Naive thymus-derived CD8-positive, alpha-beta T cell (primary cell): ENCODE results near the gene ZNF598. TPM values are rescaled to one million over a fixed set of nuclear protein-coding genes. Genes with fewer than 3 reads are reported as not detected.
A peak's percentile ranks its signal among the peaks of the same experiment; 100 is the strongest.

ENCODE experiments used
- ATAC-seq, 2 donors: fragments of 150-1000 bp; cut with Tn5 transposase in 1 of 2; sonication (Bioruptor Pico), chemical (Tn5 transposase) in 1 of 2; 1 replicate in 1 of 2; 2 replicates in 1 of 2; pipeline ENCODE4 v1.10.0; 2021; ENCODE audit warnings: mild to moderate bottlenecking in 2 of 2, moderate library complexity in 2 of 2
- POLR2A ChIA-PET: fragments of 350-600 bp; sonication (Branson Sonifier 250); formaldehyde crosslinking; loops from one replicate; lab custom pipeline; 2021; ENCODE audit warnings: antibody characterized with exemption; lab: Charles Lee
- DNase-seq, 10 donors: peaks; one replicate each; pipeline versions ENCODE4 v3.0.0 to v3.0.0-alpha.2; 2020 to 2022
- H3K27ac Mint-ChIP-seq, 10 donors: one replicate each; pipeline ENCODE4 v1.8.0; 2020 to 2022; ENCODE audit warnings: mild to moderate bottlenecking in 10 of 10, mixed read lengths in 10 of 10, moderate library complexity in 4 of 10, inconsistent platforms in 1 of 10
- H3K27me3 Mint-ChIP-seq, 5 donors: one replicate each; pipeline ENCODE4 v1.8.0; 2021 to 2022; ENCODE audit warnings: mixed read lengths in 5 of 5
- H3K36me3 Mint-ChIP-seq, 3 donors: one replicate each; pipeline ENCODE4 v1.8.0; 2020 to 2022; ENCODE audit warnings: mixed read lengths in 3 of 3, mild to moderate bottlenecking in 2 of 3, inconsistent platforms in 1 of 3
- H3K4me1 Mint-ChIP-seq, 4 donors: one replicate each; pipeline ENCODE4 v1.8.0; 2021 to 2022; ENCODE audit warnings: mixed read lengths in 4 of 4
- H3K4me3 Mint-ChIP-seq, 10 donors: one replicate each; pipeline ENCODE4 v1.8.0; 2020 to 2022; ENCODE audit warnings: mild to moderate bottlenecking in 10 of 10, mixed read lengths in 10 of 10, moderate library complexity in 6 of 10, inconsistent platforms in 1 of 10
- H3K9me3 Mint-ChIP-seq, 9 donors: one replicate each; pipeline ENCODE4 v1.8.0; 2020 to 2022; ENCODE audit warnings: mixed read lengths in 9 of 9, mild to moderate bottlenecking in 3 of 9, inconsistent platforms in 1 of 9, moderate library complexity in 1 of 9
- polyA plus RNA-seq, 3 donors: library from polyadenylated mRNA; unstranded; fragments of 300-500 nt; fragmentation: Illumina TruSeq; gene quantifications; one replicate each; pipeline ENCODE4 v1.2.3, GENCODE V29; 2021
- total RNA-seq, 8 experiments: library from RNA in 2 of 8; stranded (reverse) in 2 of 8; gene quantifications; one replicate each; pipeline ENCODE4 v1.2.3 and lab custom pipeline; 2021 to 2026

Gene ZNF598
- total and polyA plus RNA-seq, 5 experiments from 2014 or later = 3.4 to 66.2 (median 10.0) TPM

GRCh38 chr16:1991588-1991947 is 18.1 kb downstream of the ZNF598 start:
- no peak for ATAC-seq
- Mint-ChIP-seq H3K27ac (peak overlapping the region in 9 of 10 donors; percentile 24 to 86 (median 77)), H3K4me1 (peaks cover 9 to 27% (median 18%) of the 10 kb centered on the region in 4 donors), H3K27me3 (peaks cover 2 to 30% (median 11%) of the 10 kb centered on the region in 5 donors), H3K9me3 (no peaks in the 10 kb centered on the region), H3K36me3 (peaks cover 0 to 8% (median 4%) of the 10 kb centered on the region in 3 donors), H3K4me3 (peak overlapping the region; percentile 68 to 84 (median 78))
- POLR2A ChIA-PET = interaction anchor here (1.0 to 5.9 kb wide), 10 partner anchors 17 to 541 kb away, joined by 3 to 47 read pairs (median 4); partner anchors contain the start of genes MSRB1, NTHL1, PKD1 and RNF151
- no peak for DNase-seq

GRCh38 chr16:1991135-1991551 is 18.5 kb downstream of the ZNF598 start:
- peak overlapping the region; percentile 68 to 84 (median 78) for H3K4me3 Mint-ChIP-seq
- DNase-seq (peak in 4 of 10 donors; percentile 40 to 51 (median 45)), ATAC-seq (peak; percentile 29 to 35)
- H3K36me3 Mint-ChIP-seq = peaks cover 0 to 13% (median 7%) of the 10 kb centered on the region in 3 donors
- no peaks in the 10 kb centered on the region for H3K9me3 Mint-ChIP-seq
- POLR2A ChIA-PET = interaction anchor here (1.0 to 5.9 kb wide), 10 partner anchors 17 to 541 kb away, joined by 3 to 47 read pairs (median 4); partner anchors contain the start of genes MSRB1, NTHL1, PKD1 and RNF151
- peaks cover 9 to 27% (median 18%) of the 10 kb centered on the region in 4 donors for H3K4me1 Mint-ChIP-seq
- peaks cover 2 to 30% (median 13%) of the 10 kb centered on the region in 5 donors for H3K27me3 Mint-ChIP-seq
- H3K27ac Mint-ChIP-seq = peak overlapping the region in 8 of 10 donors; percentile 22 to 86 (median 78)

GRCh38 chr16:1990351-1991134 is 19.1 kb downstream of the ZNF598 start:
- ATAC-seq (no peak), DNase-seq (peak in 1 of 10 donors; percentile 19)
- Mint-ChIP-seq H3K36me3 (peaks cover 0 to 18% (median 7%) of the 10 kb centered on the region in 3 donors), H3K9me3 (no peaks in the 10 kb centered on the region), H3K27ac (peak overlapping the region in 8 of 10 donors; percentile 13 to 86 (median 78)), H3K4me3 (peak overlapping the region; percentile 68 to 84 (median 78)), H3K4me1 (peaks cover 7 to 27% (median 18%) of the 10 kb centered on the region in 4 donors), H3K27me3 (peaks cover 2 to 30% (median 13%) of the 10 kb centered on the region in 5 donors)
- POLR2A ChIA-PET = interaction anchor here (1.0 to 5.9 kb wide), 6 partner anchors 18 to 542 kb away, joined by 3 to 47 read pairs (median 8); partner anchors contain the start of genes RNF151, RPS2, TBL3 and TRAF7

- peaks cover 0 to 18% (median 7%) of the 10 kb centered on the region in 3 donors for H3K36me3 Mint-ChIP-seq
- H3K27ac Mint-ChIP-seq = no peak overlapping the region
- ATAC-seq (no peak), DNase-seq (no peak)
- H3K4me3 Mint-ChIP-seq = peak overlapping the region in 1 of 10 donors; percentile 72
- H3K27me3 Mint-ChIP-seq = peaks cover 2 to 30% (median 13%) of the 10 kb centered on the region in 5 donors
- POLR2A ChIA-PET = interaction anchor here (1.2 to 5.9 kb wide), 3 partner anchors 19 to 165 kb away, joined by 6 to 47 read pairs (median 21); partner anchors contain the start of genes RNF151, RPS2, TRAF7 and ZNF598
- H3K4me1 Mint-ChIP-seq = peaks cover 4 to 30% (median 22%) of the 10 kb centered on the region in 4 donors
- H3K9me3 Mint-ChIP-seq = no peaks in the 10 kb centered on the region
These were observed 19.6 kb downstream of the ZNF598 start for GRCh38 chr16:1990101-1990350.

GRCh38 chr16:1989209-1990100 is 20.2 kb downstream of the ZNF598 start, which contains the start of gene SYNGR3:
TSS of gene SYNGR3 (plus strand) at chr16:1989970. CDS start at chr16:1990103, 133 bp downstream.
- no peak for DNase-seq

GRCh38 chr16:1987198-1987597 is 22.4 kb downstream of the ZNF598 start:
- Mint-ChIP-seq H3K4me3 (peak overlapping the region in 1 of 10 donors; percentile 30), H3K4me1 (peaks cover 9 to 43% (median 30%) of the 10 kb centered on the region in 4 donors), H3K27me3 (peaks cover 2 to 37% (median 13%) of the 10 kb centered on the region in 5 donors), H3K9me3 (no peaks in the 10 kb centered on the region), H3K27ac (no peak overlapping the region), H3K36me3 (peaks cover 0 to 18% (median 7%) of the 10 kb centered on the region in 3 donors)
- DNase-seq = no peak
- ATAC-seq = no peak
- POLR2A ChIA-PET = interaction anchor here (0.8 to 1.2 kb wide), 2 partner anchors 9 to 21 kb away, joined by 3 read pairs; no protein-coding TSS in a partner anchor

More at GRCh38 chr16:1989209-1990100, 20.2 kb downstream of the ZNF598 start, which contains the start of gene SYNGR3:
- Mint-ChIP-seq H3K9me3 (no peaks in the 10 kb centered on the region), H3K27ac (peak within 1 kb of the TSS in 4 of 10 donors; percentile 22 to 91 (median 76)), H3K4me1 (peaks cover 4 to 36% (median 27%) of the 10 kb centered on the region in 4 donors), H3K4me3 (peak within 1 kb of the TSS; percentile 44 to 84 (median 76)), H3K36me3 (peaks cover 0 to 18% (median 7%) of the 10 kb centered on the region in 3 donors), H3K27me3 (peaks cover 2 to 30% (median 13%) of the 10 kb centered on the region in 5 donors)
- POLR2A ChIA-PET = interaction anchor here (0.5 to 5.9 kb wide), 3 partner anchors 19 to 536 kb away, joined by 6 to 47 read pairs (median 21); partner anchors contain the start of genes RNF151, RPS2 and ZNF598
- ATAC-seq = no peak

GRCh38 chr16:1985466-1986150 is 24.0 kb downstream of the ZNF598 start:
- no peak for DNase-seq
- Mint-ChIP-seq H3K9me3 (no peaks in the 10 kb centered on the region), H3K4me3 (peak overlapping the region; percentile 70 to 88 (median 77)), H3K27me3 (peaks cover 3 to 40% (median 13%) of the 10 kb centered on the region in 5 donors), H3K36me3 (peaks cover 0 to 19% (median 7%) of the 10 kb centered on the region in 3 donors), H3K4me1 (peaks cover 9 to 33% (median 20%) of the 10 kb centered on the region in 4 donors), H3K27ac (peak overlapping the region in 3 of 10 donors; percentile 24 to 64 (median 38))
- POLR2A ChIA-PET = interaction anchor here (0.8 to 7.3 kb wide), 4 partner anchors 14 to 220 kb away, joined by 3 to 89 read pairs (median 24); partner anchors contain the start of genes MLST8, NDUFB10, RPS2 and TBL3
- ATAC-seq = no peak

- DNase-seq (no peak), ATAC-seq (peak; percentile 48 to 54)
- peaks cover 9 to 30% (median 20%) of the 10 kb centered on the region in 4 donors for H3K4me1 Mint-ChIP-seq
- peak overlapping the region in 7 of 10 donors; percentile 51 to 82 (median 64) for H3K27ac Mint-ChIP-seq
- H3K27me3 Mint-ChIP-seq = peaks cover 3 to 43% (median 13%) of the 10 kb centered on the region in 5 donors
- H3K4me3 Mint-ChIP-seq = peak overlapping the region; percentile 70 to 88 (median 77)
- POLR2A ChIA-PET = interaction anchor here (0.8 to 7.3 kb wide), 9 partner anchors 9 to 268 kb away, joined by 3 to 89 read pairs (median 3); partner anchors contain the start of genes MLST8, NDUFB10, RPS2 and TBL3
- H3K9me3 Mint-ChIP-seq = no peaks in the 10 kb centered on the region
- H3K36me3 Mint-ChIP-seq = peaks cover 0 to 21% (median 7%) of the 10 kb centered on the region in 3 donors
These were observed 25.0 kb downstream of the ZNF598 start for GRCh38 chr16:1984347-1985225.

GRCh38 chr16:1983544-1984346 is 25.9 kb downstream of the ZNF598 start, which contains the start of gene GFER:
TSS of gene GFER (plus strand) at chr16:1984193. CDS start at chr16:1984219, 26 bp downstream.
- Mint-ChIP-seq H3K27ac (peak within 1 kb of the TSS; percentile 10 to 83 (median 74)), H3K36me3 (peaks cover 0 to 24% (median 7%) of the 10 kb centered on the region in 3 donors), H3K4me1 (peaks cover 7 to 21% (median 16%) of the 10 kb centered on the region in 4 donors), H3K9me3 (no peaks in the 10 kb centered on the region), H3K27me3 (peaks cover 1 to 38% (median 10%) of the 10 kb centered on the region in 5 donors), H3K4me3 (peak within 1 kb of the TSS; percentile 74 to 89 (median 79))
- POLR2A ChIA-PET = interaction anchor here (0.8 to 7.3 kb wide), 9 partner anchors 8 to 269 kb away, joined by 3 to 89 read pairs (median 3); partner anchors contain the start of genes NDUFB10, RPS2, TBL3 and TRAF7
- DNase-seq (peak in 8 of 10 donors; percentile 48 to 75 (median 56)), ATAC-seq (peak; percentile 62 to 74)
